Activated naive CD4-positive, alpha-beta T cell (primary cell): ENCODE measurements around the gene AGAP1.

Experiments used
- DNase-seq, 4 experiments: peaks; one replicate each; lab custom pipeline; 2025; lab: John Stamatoyannopoulos, UW

The AGAP1 gene

DNA sequence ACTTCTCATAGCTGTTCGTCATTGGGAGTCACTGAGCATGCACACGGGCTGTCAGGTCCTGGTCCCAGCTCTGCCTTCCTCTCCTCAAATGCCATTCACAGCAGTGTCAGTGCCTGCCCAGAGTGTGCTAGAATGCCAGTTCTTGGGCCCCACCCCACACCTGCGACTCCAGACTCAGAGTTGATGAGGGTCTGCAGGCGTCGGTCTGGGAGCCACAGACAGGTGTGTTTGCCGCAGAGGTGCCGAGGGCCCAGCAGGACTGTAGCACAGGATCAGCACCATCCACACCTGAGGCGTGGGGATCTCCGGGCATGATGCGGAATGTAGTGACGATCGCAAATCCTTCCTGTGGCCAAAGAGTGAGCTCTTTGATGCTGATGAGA, 56.5 kb downstream of the AGAP1 start:
- no peak for DNase-seq

DNA sequence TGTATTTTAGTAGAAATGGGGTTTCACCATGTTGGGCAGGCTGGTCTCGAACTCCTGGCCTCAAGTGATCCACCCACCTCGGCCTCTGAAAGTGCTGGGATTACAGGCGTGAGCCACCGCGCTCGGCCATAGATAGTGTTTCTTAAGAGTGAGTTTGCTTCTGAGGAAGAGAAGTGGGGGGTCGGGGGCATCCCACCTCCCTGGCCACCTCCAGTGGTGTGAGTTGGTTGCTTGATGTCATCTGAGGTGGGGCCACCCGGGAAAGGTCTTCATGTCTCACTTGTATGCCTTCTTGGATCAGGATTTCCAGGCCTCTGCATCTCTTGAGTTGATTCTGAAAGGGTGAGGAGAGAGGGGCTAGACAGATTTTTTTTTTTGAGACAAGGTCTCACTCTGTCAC, 57.1 kb downstream of the AGAP1 start:
- no peak for DNase-seq

DNA sequence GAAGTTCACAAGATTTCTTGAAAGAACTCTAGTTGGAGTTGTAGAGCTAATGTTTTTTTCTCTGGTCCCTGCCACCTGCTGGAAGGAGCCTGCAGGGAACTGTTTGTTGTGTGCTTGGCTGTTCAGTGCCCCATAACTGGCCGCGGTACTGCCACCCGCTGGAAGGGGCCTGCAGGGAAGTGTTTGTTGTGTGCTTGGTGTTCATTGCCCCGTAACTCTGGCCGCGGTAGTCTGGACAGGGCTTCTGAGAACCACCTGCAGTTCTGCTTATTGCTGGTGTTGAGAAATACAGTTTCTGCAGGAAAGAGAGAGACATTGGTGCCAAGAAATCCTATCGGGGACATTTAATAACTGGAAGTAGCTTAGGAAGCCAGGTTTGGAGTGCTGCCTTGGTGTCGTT, 58.1 kb downstream of the AGAP1 start:
- DNase-seq: no peak

DNA sequence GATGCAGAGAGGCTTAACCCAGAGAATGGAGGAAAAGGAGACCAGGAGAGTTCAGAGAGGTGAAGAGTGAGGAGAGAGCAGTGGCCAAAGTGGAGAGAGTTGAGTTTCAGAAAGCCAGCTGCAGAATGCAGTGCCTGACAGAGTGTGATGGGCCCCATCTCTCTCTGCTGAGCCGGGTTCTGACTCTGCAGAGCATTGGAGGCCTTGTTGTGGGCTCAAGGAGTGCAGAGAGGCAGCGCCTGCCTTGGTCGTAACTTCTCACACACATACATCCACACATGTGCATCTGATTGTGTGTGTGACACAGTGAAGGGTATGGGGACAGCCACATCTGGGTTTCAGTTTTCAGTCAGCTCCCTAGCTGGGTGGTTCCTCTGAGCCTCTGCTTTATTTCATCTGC, 58.8 kb downstream of the AGAP1 start:
- no peak for DNase-seq

DNA sequence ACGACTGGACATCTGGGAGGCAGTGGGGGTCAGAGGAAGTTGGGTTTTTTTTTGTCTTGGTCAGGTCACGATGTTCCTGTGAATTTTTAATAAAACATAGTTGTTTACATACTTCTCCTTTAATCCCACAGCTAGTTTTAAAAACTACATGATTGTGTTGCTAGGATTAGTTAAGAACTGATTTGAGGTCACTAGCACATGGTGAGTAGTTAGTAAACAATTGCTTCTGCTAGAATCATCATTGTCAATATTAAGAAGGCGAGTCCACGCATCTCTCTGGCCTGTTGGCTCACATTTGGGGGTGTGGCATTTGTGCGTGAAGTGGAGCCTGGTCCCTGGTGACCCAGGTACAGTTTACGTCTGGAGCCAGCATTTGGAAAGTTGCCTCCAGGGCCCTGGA, 59.4 kb downstream of the AGAP1 start:
- no peak for DNase-seq

DNA sequence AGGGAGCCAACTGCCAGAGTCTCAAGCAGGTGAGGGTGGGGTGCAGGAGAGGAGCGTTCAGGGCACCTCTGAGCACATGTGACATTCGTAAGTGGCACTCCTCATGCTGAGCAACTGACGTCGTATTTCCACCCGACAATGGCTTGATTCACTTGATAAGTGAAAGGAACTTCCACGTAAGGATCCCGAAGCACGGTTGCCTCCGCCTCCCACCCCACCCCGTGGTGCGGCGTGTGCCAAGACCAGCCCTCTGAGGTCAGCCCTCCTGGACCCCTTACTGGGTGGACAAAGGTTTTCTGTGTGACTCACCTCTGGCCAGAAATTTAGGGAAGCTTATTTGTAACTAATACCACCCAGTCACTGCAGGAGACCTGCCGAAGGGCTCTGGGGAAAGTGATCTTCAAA, 59.9 kb downstream of the AGAP1 start:
- DNase-seq: no peak

DNA sequence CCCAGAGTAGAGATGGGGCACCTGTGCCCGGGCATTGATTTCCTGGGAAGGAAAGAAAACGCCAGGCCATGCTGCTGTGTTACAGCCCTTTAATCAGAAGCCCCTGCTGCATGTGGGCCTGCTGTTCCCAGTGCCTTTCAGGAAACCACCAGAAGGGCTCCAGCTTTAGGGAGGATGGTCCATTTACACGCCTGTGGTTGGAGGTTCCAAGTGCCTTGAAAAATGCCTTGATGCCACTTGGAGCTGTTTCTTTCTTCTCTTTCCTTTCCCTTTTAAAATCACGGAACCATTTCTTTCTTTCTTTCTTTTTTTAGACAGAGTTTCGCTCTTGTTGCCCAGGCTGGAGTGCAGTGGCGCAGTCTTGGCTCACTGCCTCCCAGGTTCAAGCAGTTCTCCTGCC, 60.5 kb downstream of the AGAP1 start:
- DNase-seq: no peak

DNA sequence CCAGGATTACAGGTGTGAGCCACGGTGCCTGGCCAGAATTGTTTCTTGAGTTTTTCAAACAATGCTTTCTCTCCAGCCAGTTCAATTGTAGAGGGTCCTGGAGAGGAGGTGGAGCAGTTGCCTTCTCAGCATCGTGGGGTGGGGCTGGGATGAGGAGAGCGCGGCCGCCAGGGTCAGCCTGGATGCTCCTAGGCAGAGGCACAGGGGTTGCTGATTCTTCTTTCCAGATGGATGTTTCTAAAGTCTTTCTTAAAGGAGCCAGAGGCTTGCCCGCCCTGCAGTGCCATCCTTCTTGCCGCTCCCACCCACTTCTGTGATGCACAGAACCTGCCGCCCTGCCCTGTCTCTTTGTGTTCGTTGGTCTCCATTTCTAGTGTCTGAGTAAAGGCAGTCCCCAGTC, 61.1 kb downstream of the AGAP1 start:
- DNase-seq: no peak

DNA sequence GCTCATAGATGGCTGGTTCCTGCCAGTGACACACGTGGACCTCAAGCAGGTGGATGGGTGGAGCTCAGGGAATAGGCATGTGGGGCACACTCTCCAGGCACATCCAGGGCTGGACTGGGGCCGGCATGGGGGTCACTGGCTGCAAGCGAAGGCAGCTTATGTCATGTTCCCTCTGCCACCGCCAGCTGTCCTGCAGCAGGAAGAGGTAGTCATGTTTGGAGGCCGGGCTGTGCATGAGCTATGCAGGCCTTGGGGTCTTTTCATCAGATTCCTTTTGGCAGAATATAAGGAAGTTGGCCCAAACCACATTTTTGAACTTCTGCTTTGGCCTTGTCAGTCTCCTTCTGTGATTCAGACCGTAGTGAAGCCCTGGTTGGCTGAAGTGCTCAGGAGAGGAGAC, 61.5 kb downstream of the AGAP1 start:
- DNase-seq: no peak

DNA sequence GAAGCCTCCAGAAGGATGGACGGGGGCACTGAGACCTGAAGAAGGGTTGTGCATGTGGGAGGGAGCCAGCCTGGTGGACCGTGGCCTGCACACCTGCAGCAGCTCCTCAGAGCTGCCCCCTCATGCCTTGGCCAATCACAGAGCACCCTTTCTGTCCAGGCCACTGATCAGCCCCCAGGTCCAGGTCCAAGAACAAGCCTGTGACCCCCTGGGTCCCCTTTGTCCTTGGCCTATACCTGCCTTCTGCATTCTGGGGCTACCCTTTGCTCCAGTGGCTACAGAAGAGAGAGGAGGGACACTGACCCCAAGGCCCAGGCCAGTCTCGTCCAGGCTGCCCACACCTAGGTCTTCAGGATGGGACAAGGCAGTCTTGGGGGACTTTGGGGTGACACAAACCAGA, 62.2 kb downstream of the AGAP1 start:
- DNase-seq: no peak

DNA sequence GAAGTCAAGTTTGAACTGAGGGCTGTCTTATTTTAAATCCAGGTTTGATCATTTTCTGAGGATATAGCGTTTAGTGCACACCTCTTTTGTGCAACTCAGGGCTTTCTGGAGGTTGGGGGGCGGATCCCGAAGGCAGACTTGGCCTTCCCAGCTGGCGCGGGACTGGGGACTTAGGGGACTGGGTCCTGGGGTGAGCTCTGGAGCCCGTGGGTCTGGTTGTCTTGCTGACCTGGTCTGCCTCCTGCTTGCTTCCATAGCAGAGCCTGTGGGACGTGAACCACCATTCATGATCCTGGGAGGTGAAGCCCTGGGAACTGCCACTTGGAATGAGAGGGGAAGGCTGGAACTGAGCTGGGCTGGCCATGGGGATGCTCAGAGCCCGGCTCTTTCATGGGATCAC, 63.1 kb downstream of the AGAP1 start:
- DNase-seq: no peak

DNA sequence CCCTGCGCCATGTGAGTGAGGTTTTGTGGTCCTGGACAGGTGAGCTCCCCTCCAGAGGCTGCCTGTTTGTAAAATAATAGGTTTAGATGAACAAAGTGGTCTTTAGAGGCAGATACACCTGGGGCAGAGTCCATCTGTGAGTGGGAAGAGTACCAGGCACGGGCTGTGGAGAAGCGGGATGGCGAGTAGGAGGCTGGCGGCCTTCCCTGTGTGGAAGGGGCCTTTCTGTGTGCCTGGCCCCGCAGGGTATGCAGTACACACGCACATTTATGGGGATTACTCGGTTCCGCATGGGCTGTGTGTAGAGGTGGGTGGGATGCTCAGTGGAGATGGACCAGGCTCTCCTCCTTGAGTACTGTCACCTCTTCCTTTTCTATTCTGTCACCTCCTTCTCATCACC, 64.1 kb downstream of the AGAP1 start:
- no peak for DNase-seq

DNA sequence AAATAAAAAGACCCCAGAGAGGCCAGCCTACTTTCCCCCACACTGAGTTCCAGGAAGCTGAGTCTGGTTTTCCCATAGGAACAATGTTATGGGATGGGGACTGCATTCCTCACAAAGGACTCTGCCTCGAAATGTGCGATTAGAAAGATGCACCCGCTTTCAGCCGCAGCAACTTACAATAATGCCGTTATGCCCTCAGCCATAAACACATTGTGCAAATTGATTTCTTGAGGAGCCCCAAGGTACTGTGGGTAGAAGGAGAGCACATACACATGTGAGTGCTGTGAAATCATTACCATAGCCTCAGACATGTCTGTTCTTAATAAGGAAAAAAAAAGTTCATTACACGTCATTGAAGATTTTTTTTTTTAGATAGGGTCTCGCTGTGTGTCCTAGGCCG, 64.7 kb downstream of the AGAP1 start:
- DNase-seq: no peak

DNA sequence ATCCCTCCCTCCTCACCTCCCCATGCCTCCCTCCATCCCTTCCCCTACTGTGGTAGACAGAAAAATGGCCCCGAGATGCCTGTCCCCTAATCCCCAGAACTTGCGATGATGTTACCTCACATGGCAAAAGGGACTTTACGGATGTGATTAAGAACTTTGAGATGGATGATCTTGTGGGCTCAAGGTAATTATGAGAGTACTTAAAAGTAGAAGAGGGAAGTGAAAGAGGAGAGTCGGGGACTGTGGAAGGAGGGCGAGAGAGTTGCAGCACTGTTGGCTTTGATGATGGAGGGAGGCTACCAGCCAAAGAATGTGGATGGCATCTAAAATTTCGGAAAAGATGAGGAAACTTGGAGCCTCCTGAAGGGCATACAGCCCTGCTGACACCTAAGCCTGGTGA, 66.5 kb downstream of the AGAP1 start:
- DNase-seq: no peak

DNA sequence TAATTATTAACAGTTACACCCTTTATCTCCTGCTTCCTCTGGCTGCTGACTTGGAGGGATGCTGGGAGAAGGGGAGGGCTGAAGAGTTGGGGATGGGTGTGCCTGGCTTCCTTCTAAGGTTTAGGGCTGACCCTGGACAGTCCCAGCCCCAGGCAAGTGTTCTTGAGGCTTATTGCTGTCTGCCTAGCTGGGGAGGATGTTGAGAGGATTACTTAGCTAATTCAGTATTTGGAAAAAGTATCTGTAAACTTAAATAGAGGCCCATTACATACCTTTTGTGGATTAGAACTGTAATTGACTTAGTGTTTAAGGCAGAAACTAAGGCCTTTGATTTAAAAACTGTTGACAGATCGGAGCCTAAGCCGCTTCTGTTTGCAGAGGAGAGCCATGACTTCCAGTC, 67.6 kb downstream of the AGAP1 start:
- DNase-seq: no peak

DNA sequence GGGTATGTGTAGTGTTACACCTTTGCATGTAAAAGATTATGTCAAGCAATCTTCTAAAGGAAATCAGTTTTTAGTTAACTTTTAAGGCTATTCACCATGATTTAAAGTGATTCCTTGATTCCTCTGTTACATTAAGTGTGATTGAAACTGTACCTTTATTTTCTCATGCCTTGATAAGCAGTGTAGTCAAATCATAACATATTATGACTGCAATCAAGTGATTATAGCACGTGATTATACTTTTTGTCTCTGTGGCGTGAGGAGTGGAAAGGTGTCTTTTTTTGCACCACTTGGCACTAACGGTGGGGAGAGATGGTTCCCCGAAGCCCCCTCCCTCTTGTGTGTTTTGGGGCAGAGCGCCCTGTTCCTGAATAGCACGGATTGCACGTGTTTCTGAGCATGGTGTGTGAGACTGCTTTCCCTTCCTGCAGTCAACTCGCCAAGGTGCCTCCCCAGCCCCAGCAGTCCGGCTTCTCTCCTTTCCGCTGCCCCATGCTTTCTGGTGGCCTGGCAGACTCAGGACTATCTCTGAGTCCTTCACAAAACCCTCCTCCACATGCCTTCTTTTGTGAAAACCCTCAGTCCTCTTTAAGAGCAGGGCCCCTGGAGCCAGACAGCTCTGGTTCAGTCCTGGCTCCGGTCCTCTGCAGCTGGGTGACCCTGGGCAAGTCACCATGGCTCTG, 68.4 kb downstream of the AGAP1 start:
- DNase-seq: no peak

DNA sequence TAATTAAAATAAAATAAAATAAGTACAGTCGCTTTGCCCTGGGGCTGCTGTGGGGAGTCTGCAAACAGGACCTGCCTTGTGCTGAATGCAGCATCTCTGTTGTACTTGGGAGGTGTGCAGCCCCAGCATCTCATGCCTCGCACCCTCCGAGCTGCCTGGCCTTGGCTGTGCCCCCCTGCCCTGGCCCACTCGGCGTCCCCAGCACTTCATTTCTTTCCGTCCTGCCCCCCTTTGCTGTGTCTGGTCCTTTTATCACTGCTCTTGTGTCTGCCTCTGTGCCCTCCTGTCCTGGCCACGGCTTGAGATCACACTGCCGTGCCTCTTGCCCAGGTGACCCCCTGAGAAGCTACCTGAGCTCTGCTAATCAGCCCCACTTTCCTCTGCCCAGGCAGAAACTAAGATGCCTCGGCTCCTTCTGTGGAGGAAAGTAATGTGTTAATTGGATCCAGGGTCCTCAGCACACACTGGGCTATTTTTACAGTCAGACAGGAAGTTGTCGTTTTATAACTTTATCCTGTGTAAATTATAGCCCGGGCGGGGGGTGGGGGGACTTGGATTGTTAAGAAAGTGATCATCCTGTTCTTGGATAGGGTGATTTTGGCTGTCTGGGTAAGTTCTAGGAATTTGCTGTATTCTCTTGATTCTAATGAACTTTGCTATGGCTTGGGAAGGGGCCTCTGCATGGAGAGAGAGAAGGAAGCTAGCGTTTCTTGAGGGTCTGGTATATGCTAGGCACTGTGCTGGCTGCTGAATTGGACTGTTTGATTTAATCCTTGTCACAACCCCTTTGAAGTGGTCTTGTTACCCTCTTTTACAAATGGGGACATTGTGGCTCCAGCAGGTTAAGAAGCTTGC, 69.4 kb downstream of the AGAP1 start:
- no peak for DNase-seq

DNA sequence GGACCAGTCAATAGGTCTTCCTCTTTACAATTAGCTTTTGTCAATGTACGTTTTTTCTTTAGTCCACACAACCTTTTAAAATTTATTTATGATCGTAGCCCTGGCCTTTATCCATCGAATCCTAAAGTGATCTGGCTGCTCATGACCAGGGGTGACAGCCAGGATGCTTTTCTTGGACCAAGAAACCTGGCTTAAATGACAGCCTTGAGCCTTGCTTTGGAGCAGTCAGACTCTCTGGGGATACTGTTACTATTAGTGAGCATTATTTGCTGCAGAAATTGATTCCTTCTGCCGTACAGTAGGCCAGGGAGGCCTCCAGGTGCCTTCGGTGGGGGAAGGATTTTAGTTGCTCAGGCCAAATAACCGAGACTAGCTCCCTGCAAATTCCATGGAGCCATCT, 70.2 kb downstream of the AGAP1 start:
- DNase-seq: no peak

DNA sequence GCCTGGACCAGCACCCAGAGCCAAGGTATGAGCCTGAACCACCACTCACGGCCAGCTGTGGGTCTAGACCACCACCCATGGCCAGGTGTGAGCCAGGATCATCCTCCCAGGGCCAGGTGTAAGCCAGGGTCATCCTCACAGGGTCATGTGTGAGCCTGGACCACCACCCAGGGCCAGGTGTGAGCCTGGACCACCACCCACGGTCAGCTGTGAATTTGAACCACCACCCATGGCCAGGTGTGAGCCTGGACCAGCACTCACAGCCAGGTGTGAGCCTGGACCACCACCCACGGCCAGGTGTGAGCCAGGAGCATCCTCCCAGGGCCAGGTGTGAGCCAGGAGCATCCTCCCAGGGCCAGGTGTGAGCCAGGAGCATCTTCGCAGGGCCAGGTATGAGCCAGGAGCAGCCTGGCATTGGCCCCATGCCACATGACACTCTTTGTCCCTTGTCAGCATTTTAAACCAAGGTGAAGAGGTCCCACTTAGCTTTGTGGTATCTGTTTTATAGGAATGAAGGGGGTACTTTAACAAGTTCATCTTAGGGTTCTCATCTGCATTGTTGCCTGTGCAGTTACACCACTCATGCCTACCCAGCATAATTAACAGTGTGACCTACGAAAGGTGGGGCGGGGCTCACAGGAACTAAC, 71.2 kb downstream of the AGAP1 start:
- DNase-seq: no peak

DNA sequence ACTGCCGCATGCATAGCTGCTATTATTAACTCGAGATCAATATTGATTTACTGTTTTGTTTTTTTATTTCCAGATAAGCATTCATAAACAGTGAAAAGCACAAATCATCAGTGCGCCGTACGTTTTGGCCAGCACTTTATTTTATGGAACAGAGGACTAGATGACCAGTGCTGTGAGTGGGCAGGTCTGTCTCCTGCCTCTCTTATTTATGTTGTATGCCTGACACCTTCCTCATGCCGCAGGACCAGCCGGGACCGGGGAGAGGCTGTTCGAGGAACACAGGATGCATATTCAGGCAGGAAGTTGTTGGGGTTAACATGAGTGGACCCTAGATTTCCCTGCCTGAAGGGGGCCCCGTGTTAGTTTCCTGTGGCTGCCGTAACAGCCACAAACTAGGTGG, 72.6 kb downstream of the AGAP1 start:
- no peak for DNase-seq

DNA sequence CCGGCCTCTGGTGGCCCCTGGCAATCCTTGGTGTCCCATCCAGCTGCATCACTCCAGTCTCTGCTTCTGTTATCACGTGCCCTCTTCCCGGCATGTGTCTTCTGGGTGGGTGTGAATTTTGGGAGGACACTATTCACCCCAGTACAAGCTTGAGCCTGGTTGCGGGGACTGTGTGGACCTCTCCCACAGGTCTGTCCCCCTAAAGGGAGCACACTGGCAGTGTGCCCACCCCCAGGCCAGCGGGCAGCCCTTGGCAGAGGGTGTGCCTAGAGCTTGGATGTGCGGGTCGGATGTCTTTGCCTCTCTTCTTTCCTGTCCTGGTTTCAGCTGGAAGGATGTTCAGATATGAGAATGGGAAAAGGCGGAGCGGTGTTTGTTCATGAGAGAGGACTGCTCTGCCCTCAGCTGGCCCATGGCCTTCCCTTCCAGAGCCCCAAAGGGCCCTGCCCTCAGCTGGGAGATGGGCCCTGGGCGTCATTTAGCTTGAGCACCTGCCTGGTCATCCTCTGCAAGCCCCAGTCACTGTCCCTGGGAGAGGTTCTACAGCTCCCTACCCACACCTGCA, 73.2 kb downstream of the AGAP1 start:
- DNase-seq: no peak

DNA sequence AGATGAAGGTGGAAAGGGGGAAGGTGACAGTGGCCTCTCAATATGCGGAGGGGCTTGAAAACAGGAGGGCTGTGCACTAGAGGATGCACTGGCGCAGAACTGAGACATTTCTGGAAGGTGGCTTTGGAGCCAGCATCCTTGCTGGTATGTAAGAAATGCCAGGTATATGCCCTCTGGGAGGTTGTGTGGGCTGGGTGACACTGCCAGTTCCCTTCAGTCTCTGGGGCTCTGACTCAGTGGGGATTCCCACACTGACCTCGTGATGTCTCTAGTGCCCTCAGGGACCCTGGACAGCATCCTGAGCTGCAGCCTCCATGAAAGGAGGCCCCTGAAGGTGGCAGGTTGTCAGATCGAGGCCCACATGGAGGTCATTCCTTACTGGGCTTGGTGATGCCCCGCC, 74.0 kb downstream of the AGAP1 start:
- no peak for DNase-seq

DNA sequence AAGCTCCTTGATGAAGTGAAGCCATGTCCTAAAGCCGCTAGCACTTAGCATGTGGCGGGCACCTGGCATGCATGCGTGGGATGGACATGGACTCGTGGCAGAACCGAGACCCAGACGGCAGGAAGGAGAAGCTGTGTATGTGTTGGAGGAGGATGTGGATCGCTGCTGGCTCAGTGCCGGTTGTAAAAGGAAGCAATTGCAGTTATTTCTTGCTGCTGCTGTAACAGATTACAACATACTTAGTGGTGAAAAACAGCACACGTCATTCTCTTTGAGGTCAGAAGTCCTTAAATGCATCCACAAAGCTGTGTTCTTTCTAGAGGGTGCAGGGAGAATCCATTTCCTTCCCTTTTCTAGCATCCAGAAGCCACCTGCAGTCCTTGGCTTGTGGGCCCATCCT, 74.6 kb downstream of the AGAP1 start:
- DNase-seq: no peak
